ENCODE data around the gene OR5M11. TPM values are rescaled to one million over a fixed set of nuclear protein-coding genes. Genes with fewer than 3 reads are reported as not detected.

OR5M11 gene
- total RNA-seq, 6 experiments from 2014 or later: not detected

Other genes starting within 250 kb of the OR5M11 start
- gene OR8K3, start 228.1 kb downstream of the OR5M11 start, total RNA-seq: not detected
- gene OR8K1, start 197.2 kb downstream of the OR5M11 start, total RNA-seq: not detected
- not detected for gene OR8J1, start 189.0 kb downstream of the OR5M11 start, total RNA-seq
- not detected for gene OR8U1, start 167.6 kb downstream of the OR5M11 start, total RNA-seq
- not detected for gene OR5AL1, start 130.6 kb downstream of the OR5M11 start, total RNA-seq
- not detected for gene OR5M3, start 69.9 kb downstream of the OR5M11 start, total RNA-seq
- not detected for gene OR5M8, start 51.9 kb downstream of the OR5M11 start, total RNA-seq
- not detected for gene OR5M10, start 34.5 kb upstream of the OR5M11 start, total RNA-seq
- gene OR5M1, start 71.6 kb upstream of the OR5M11 start, total RNA-seq: not detected
- gene OR5AP2, start 99.2 kb upstream of the OR5M11 start, total RNA-seq: not detected
- not detected for gene OR5AR1, start 120.4 kb upstream of the OR5M11 start, total RNA-seq
- not detected for gene OR9G1, start 155.8 kb upstream of the OR5M11 start, total RNA-seq
- not detected for gene OR9G4, start 205.4 kb upstream of the OR5M11 start, total RNA-seq

All from right lobe of liver (tissue), 5 donors.